Glutamatergic neuron (in vitro differentiated cells): ENCODE results near the gene ADAM22. TPM values are rescaled to one million over a fixed set of nuclear protein-coding genes. Genes with fewer than 3 reads are reported as not detected.

Experiments used
- DNase-seq: peaks from one replicate; pipeline ENCODE4 v3.0.0; 2022
- H3K27ac Mint-ChIP-seq: one replicate; pipeline ENCODE4 v1.8.0; 2020; ENCODE audit warnings: mild to moderate bottlenecking, mixed read lengths, inconsistent platforms; ENCODE audit not compliant: unreplicated experiment
- H3K27me3 Mint-ChIP-seq: one replicate; pipeline ENCODE4 v1.8.0; 2020; ENCODE audit warnings: mild to moderate bottlenecking, moderate library complexity, mixed read lengths, inconsistent platforms; ENCODE audit not compliant: unreplicated experiment
- H3K36me3 Mint-ChIP-seq: one replicate; pipeline ENCODE4 v1.8.0; 2020; ENCODE audit warnings: mild to moderate bottlenecking, mixed read lengths, inconsistent platforms; ENCODE audit not compliant: unreplicated experiment
- H3K4me1 Mint-ChIP-seq: one replicate; pipeline ENCODE4 v1.8.0; 2020; ENCODE audit warnings: mild to moderate bottlenecking, low read depth, mixed read lengths, inconsistent platforms; ENCODE audit not compliant: unreplicated experiment
- H3K4me3 Mint-ChIP-seq: one replicate; pipeline ENCODE4 v1.8.0; 2020; ENCODE audit warnings: mild to moderate bottlenecking, mixed read lengths, inconsistent platforms; ENCODE audit not compliant: unreplicated experiment
- H3K9me3 Mint-ChIP-seq: one replicate; pipeline ENCODE4 v1.8.0; 2020; ENCODE audit warnings: mild to moderate bottlenecking, moderate library complexity, mixed read lengths, inconsistent platforms; ENCODE audit not compliant: unreplicated experiment
- CTCF ChIP-seq: fragments of 200-600 bp; sonication (generic); IDR thresholded peaks from one replicate; pipeline ENCODE4 v1.5.0; 2021; ENCODE audit not compliant: partially characterized antibody, unreplicated experiment
- total RNA-seq: library from RNA; stranded (reverse); fragmentation: NEBNext Ultra II Directional; extraction: Animal tissue kit (Norgen Biotek cat#: 25700); gene quantifications from one replicate; pipeline ENCODE4 v1.2.1, GENCODE V29; 2021; ENCODE audit not compliant: unreplicated experiment

ADAM22 gene
- total RNA-seq, 1 donor from 2014 or later, result 91.9 TPM

GRCh38 chr7:88083883-88084282 is 149.8 kb downstream of the ADAM22 start:
- peaks cover 17% of the 10 kb centered on the region for H3K4me1 Mint-ChIP-seq
- TF ChIP-seq CTCF, result no peak
- H3K9me3 Mint-ChIP-seq, result peaks cover 6% of the 10 kb centered on the region
- H3K4me3 Mint-ChIP-seq, result no peak overlapping the region
- no peak overlapping the region for H3K27ac Mint-ChIP-seq
- peaks cover 8% of the 10 kb centered on the region for H3K27me3 Mint-ChIP-seq
- DNase-seq, result no peak
- H3K36me3 Mint-ChIP-seq, result peaks cover 16% of the 10 kb centered on the region

DNA sequence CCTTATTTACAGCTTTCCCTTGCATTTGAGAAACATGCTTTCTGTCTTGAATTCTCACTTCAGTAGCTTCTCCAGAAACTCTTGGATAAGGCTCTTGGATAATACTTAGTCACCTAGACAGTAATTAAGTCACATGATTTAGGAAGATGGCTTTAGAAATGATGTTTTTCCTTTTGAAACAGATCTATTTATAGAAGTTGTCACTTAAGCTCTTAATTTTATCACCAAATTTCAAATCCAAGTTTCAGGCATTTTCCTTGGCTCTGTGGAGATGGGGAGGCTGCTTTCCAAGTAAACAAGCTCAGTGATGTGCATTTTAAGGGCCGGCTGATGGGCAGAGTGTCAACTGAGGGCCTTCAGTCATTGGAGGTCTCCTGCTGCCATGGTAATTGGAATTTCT is 155.5 kb downstream of the ADAM22 start:
- DNase-seq, result no peak
- no peak for TF ChIP-seq CTCF
- Mint-ChIP-seq H3K4me1 (peaks cover 60% of the 10 kb centered on the region), H3K27ac (peak overlapping the region; percentile 53), H3K4me3 (no peak overlapping the region), H3K9me3 (peaks cover 10% of the 10 kb centered on the region), H3K36me3 (peaks cover 5% of the 10 kb centered on the region), H3K27me3 (peaks cover 6% of the 10 kb centered on the region)

GRCh38 chr7:88090240-88090639 is 156.2 kb downstream of the ADAM22 start:
- peaks cover 5% of the 10 kb centered on the region for H3K36me3 Mint-ChIP-seq
- DNase-seq, result no peak
- no peak for TF ChIP-seq CTCF
- peaks cover 61% of the 10 kb centered on the region for H3K4me1 Mint-ChIP-seq
- peak overlapping the region; percentile 53 for H3K27ac Mint-ChIP-seq
- no peak overlapping the region for H3K4me3 Mint-ChIP-seq
- H3K27me3 Mint-ChIP-seq, result peaks cover 6% of the 10 kb centered on the region
- H3K9me3 Mint-ChIP-seq, result peaks cover 10% of the 10 kb centered on the region

GRCh38 chr7:88090671-88091070 is 156.6 kb downstream of the ADAM22 start:
- peaks cover 61% of the 10 kb centered on the region for H3K4me1 Mint-ChIP-seq
- H3K27ac Mint-ChIP-seq, result no peak overlapping the region
- H3K9me3 Mint-ChIP-seq, result peaks cover 10% of the 10 kb centered on the region
- DNase-seq, result no peak
- H3K4me3 Mint-ChIP-seq, result no peak overlapping the region
- no peak for TF ChIP-seq CTCF
- peaks cover 6% of the 10 kb centered on the region for H3K27me3 Mint-ChIP-seq
- peaks cover 5% of the 10 kb centered on the region for H3K36me3 Mint-ChIP-seq

DNA sequence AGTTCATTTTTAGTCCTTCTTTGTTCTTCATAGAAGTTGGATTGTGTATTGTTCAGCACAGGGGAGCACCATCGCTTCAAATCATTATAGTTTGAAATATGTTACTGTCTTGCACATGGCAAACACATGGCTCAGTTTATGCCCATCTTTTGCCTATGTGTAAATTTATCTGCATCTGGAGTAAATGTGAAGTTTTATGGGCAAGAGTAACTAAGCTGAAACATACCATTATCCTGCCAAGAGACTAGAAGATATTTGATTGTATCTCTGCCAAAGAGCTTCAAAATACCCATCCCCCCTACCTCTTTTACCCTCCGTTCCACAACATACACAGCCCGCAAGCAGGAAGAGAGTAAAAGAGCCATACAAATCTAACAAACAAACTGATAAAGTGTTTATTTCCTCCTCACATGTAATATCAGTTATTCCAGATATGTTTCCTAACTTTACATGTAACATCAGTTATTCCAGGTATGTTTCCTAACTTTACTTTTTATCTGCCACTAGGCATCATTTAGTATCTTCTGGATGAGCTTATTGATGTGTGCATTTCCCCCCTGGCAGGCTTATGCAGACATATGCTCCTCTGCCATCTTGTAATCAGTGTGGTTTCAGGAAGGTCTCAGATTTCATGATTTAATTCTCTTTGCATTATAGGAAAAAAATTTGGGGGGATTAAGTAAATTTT is 158.1 kb downstream of the ADAM22 start:
- Mint-ChIP-seq H3K27ac (peak overlapping the region; percentile 91), H3K27me3 (peaks cover 6% of the 10 kb centered on the region), H3K36me3 (peaks cover 5% of the 10 kb centered on the region), H3K9me3 (peaks cover 10% of the 10 kb centered on the region), H3K4me3 (peak overlapping the region; percentile 63), H3K4me1 (peaks cover 59% of the 10 kb centered on the region)
- no peak for DNase-seq
- no peak for TF ChIP-seq CTCF
